ENCODE data around the gene KRT86. TPM values are rescaled to one million over a fixed set of nuclear protein-coding genes. Genes with fewer than 3 reads are reported as not detected.

KRT86 gene
- total and polyA plus RNA-seq, 2 of the 13 experiments (the other 11 are each of a cell fraction or from before 2014, with no cell fraction given) = not detected

GRCh38 chr12:52278575-52279421 lies 4.4 kb downstream of the KRT86 start (continued):
- no peak for TF ChIP-seq ZNF281 (CRISPR knock-in tag; IDR thresholded peaks at IDR 0.05; ENCODE audit: borderline replicate concordance)
- TF ChIP-seq ZNF362 (CRISPR knock-in tag; IDR thresholded peaks at IDR 0.05; ENCODE audit: borderline replicate concordance) = no peak
- TF ChIP-seq ZSCAN12 (CRISPR knock-in tag; IDR thresholded peaks at IDR 0.05) = no peak
- peak; percentile 54 for TF ChIP-seq TEAD3 (CRISPR knock-in tag; optimal IDR thresholded peaks at IDR 0.05; ENCODE audit: borderline replicate concordance)
- no peak for TF ChIP-seq SNAI1 (CRISPR knock-in tag; IDR thresholded peaks at IDR 0.05; ENCODE audit: borderline replicate concordance)
- no peak for TF ChIP-seq BCLAF1 (IDR thresholded peaks at IDR 0.05)
- no peak for TF ChIP-seq ZSCAN5A (CRISPR knock-in tag; IDR thresholded peaks at IDR 0.05; ENCODE audit: borderline replicate concordance)
- TF ChIP-seq HNRNPLL (IDR thresholded peaks at IDR 0.05; ENCODE audit: low read depth, low read length, poor library complexity, severe bottlenecking) = peak; percentile 30
- no peak for TF ChIP-seq PTBP1 (IDR thresholded peaks at IDR 0.05; ENCODE audit: low read depth, low read length, poor library complexity, severe bottlenecking)
- TF ChIP-seq MATR3 (CRISPR knock-in tag; IDR thresholded peaks at IDR 0.05) = no peak

All from HepG2 (cell line).